Measurements from ENCODE around the gene PRDM10.
A peak's percentile ranks its signal among the peaks of the same experiment; 100 is the strongest.

PRDM10 gene, protein sequence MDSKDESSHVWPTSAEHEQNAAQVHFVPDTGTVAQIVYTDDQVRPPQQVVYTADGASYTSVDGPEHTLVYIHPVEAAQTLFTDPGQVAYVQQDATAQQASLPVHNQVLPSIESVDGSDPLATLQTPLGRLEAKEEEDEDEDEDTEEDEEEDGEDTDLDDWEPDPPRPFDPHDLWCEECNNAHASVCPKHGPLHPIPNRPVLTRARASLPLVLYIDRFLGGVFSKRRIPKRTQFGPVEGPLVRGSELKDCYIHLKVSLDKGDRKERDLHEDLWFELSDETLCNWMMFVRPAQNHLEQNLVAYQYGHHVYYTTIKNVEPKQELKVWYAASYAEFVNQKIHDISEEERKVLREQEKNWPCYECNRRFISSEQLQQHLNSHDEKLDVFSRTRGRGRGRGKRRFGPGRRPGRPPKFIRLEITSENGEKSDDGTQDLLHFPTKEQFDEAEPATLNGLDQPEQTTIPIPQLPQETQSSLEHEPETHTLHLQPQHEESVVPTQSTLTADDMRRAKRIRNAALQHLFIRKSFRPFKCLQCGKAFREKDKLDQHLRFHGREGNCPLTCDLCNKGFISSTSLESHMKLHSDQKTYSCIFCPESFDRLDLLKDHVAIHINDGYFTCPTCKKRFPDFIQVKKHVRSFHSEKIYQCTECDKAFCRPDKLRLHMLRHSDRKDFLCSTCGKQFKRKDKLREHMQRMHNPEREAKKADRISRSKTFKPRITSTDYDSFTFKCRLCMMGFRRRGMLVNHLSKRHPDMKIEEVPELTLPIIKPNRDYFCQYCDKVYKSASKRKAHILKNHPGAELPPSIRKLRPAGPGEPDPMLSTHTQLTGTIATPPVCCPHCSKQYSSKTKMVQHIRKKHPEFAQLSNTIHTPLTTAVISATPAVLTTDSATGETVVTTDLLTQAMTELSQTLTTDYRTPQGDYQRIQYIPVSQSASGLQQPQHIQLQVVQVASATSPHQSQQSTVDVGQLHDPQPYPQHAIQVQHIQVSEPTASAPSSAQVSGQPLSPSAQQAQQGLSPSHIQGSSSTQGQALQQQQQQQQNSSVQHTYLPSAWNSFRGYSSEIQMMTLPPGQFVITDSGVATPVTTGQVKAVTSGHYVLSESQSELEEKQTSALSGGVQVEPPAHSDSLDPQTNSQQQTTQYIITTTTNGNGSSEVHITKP

GRCh38 chr11:130002352-130002845, at the start of gene PRDM10:
Gene PRDM10 (minus strand): TSS chr11:130002835. CDS start chr11:129960964, 41,871 bp downstream.
- CTCF ChIA-PET: interaction anchor here (1.4 kb wide), 1 partner anchor 51 kb away, joined by 3 read pairs; no protein-coding TSS in a partner anchor
- no peak for TF ChIP-seq CTCF (IDR thresholded peaks at IDR 0.05; ENCODE audit: insufficient read depth, low read length, missing control alignments)
- peak within 1 kb of the TSS; percentile 75 for H3K4me3 ChIP-seq (ENCODE audit: low read depth, low read length)
- peak; percentile 56 for DNase-seq (ENCODE audit: low read depth, low spot score)
- POLR2A ChIA-PET: interaction anchor here (0.6 to 2.6 kb wide), 11 partner anchors 9 to 277 kb away, joined by 3 to 13 read pairs (median 3); partner anchors contain the start of gene APLP2

GRCh38 chr11:130051082-130051481, 48.4 kb upstream of the PRDM10 start:
- no peak for DNase-seq (ENCODE audit: low read depth, low spot score)
- ChIA-PET POLR2A (no interaction called here), CTCF (no interaction called here)
- TF ChIP-seq CTCF (IDR thresholded peaks at IDR 0.05; ENCODE audit: insufficient read depth, low read length, missing control alignments): no peak
- H3K4me3 ChIP-seq (ENCODE audit: low read depth, low read length): no peak overlapping the region

DNA sequence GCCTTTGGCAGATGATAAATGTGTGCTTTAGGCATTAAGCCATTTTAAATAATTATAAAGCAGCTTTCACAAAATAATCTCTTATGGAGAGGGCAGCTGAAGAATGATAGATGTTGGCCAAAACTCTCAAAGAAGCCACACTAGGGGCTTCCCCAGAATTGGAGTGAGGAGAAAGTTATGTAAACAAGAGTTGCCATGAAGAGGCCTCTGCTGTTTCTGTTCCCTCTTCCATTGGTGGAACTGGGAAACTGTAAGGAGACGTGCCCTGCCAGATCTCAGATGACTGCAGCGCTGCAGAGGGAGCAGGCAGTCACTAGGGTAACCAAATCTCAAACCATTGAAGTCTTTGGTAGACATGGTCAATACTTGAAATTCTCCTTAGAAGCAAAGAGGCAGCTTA, 47.6 kb upstream of the PRDM10 start:
- CTCF ChIA-PET: no interaction called here
- no peak for DNase-seq (ENCODE audit: low read depth, low spot score)
- H3K4me3 ChIP-seq (ENCODE audit: low read depth, low read length): no peak overlapping the region
- no peak for TF ChIP-seq CTCF (IDR thresholded peaks at IDR 0.05; ENCODE audit: insufficient read depth, low read length, missing control alignments)
- POLR2A ChIA-PET: no interaction called here

DNA sequence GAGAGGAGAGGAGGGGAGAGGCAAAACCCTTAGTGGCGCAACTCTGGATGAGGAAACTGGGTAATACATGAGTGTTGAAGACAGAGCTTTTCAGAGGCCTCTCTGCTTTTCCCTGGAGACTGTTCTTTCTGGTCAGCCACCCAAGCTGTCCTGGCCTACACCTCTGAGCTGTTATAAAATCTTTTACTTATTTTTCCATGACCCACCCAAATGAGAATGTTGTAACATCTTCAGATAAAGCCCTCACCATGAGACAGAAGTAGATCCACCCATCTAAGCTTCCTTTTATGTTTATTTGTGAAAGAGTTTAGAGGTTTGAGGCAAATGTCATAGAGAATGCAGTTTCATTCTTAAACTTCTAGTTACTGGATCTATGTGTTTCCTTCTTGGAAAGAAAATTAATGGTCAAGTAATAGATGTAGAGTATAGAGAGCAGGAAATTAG, 46.7 kb upstream of the PRDM10 start:
- no peak for DNase-seq (ENCODE audit: low read depth, low spot score)
- POLR2A ChIA-PET: no interaction called here
- CTCF ChIA-PET: no interaction called here
- TF ChIP-seq CTCF (IDR thresholded peaks at IDR 0.05; ENCODE audit: insufficient read depth, low read length, missing control alignments): no peak
- no peak overlapping the region for H3K4me3 ChIP-seq (ENCODE audit: low read depth, low read length)

GRCh38 chr11:130047141-130047540, 44.5 kb upstream of the PRDM10 start:
- ChIA-PET CTCF (no interaction called here), POLR2A (no interaction called here)
- DNase-seq (ENCODE audit: low read depth, low spot score): no peak
- H3K4me3 ChIP-seq (ENCODE audit: low read depth, low read length): no peak overlapping the region
- TF ChIP-seq CTCF (IDR thresholded peaks at IDR 0.05; ENCODE audit: insufficient read depth, low read length, missing control alignments): no peak

All from AG04449 (cell line).